ENCODE measurements around the gene CTSH. TPM values are rescaled to one million over a fixed set of nuclear protein-coding genes. Genes with fewer than 3 reads are reported as not detected.

Gene CTSH
- total RNA-seq, 2 experiments from 2014 or later: 11.1 to 11.4 TPM

DNA sequence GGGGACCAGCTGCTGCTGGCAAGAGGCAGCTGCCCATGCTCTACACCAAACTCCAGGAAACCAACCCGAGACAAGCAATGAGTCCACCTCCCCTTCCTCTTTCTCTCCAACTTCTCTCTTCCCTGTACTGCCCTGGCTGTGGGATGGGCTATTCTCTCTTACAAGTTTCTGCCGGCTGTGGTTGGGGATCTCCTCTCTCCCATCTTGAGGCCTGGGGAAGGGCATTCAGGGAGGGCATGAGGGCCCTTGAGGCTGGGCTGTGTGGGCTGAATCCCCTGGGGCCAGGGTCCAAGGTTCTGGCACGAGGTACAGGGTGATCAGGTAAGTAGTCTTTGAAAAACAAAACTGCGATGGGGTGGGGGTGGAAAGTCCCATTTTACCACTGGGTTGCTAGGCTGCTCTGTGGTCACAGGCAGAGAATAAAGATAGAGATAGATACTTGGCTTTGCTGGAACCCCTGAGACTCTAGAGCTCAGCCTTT, 32.3 kb upstream of the CTSH start:
- Histone ChIP-seq H3K27ac (ENCODE audit: low read depth in 1 of 2, low read length in 2 of 2) (no peak overlapping the region), H3K9me3 (ENCODE audit: control insufficient read depth in 1 of 2, insufficient read depth in 1 of 2, low read length in 2 of 2) (no peaks in the 10 kb centered on the region), H3K4me1 (ENCODE audit: insufficient read depth, low read length) (peaks cover 13% of the 10 kb centered on the region), H3K36me3 (ENCODE audit: insufficient read depth, low read length) (no peaks in the 10 kb centered on the region), H3K27me3 (ENCODE audit: control insufficient read depth in 1 of 2, insufficient read depth in 2 of 2, low read length in 2 of 2) (no peaks in the 10 kb centered on the region), H3K4me3 (ENCODE audit: low read length) (no peak overlapping the region)
- TF ChIP-seq, protein P1, sequence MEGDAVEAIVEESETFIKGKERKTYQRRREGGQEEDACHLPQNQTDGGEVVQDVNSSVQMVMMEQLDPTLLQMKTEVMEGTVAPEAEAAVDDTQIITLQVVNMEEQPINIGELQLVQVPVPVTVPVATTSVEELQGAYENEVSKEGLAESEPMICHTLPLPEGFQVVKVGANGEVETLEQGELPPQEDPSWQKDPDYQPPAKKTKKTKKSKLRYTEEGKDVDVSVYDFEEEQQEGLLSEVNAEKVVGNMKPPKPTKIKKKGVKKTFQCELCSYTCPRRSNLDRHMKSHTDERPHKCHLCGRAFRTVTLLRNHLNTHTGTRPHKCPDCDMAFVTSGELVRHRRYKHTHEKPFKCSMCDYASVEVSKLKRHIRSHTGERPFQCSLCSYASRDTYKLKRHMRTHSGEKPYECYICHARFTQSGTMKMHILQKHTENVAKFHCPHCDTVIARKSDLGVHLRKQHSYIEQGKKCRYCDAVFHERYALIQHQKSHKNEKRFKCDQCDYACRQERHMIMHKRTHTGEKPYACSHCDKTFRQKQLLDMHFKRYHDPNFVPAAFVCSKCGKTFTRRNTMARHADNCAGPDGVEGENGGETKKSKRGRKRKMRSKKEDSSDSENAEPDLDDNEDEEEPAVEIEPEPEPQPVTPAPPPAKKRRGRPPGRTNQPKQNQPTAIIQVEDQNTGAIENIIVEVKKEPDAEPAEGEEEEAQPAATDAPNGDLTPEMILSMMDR (IDR thresholded peaks at IDR 0.05): no peak
- CTCF ChIA-PET: no interaction called here
- no peaks in the 10 kb centered on the region for H3K4me1 Mint-ChIP-seq (ENCODE audit: low read depth)
- H3K4me3 Mint-ChIP-seq: no peak overlapping the region
- no peak overlapping the region for H3K27ac Mint-ChIP-seq
- no peaks in the 10 kb centered on the region for H3K9me3 Mint-ChIP-seq
- no peaks in the 10 kb centered on the region for H3K36me3 Mint-ChIP-seq (ENCODE audit: low read depth)
- POLR2A ChIA-PET: no interaction called here
- intact Hi-C loops (cut with DNase I, micrococcal nuclease): no loop called here
- no peak for ATAC-seq (ENCODE audit: poor library complexity)
- peak in 2 of 14 experiments; percentile 38 to 41 for DNase-seq
- no peaks in the 10 kb centered on the region for H3K27me3 Mint-ChIP-seq

GRCh38 chr15:78976691-78977090, 31.8 kb upstream of the CTSH start:
- TF ChIP-seq, protein P1 (IDR thresholded peaks at IDR 0.05): no peak
- Mint-ChIP-seq H3K27me3 (no peaks in the 10 kb centered on the region), H3K36me3 (ENCODE audit: low read depth) (no peaks in the 10 kb centered on the region), H3K4me3 (no peak overlapping the region), H3K9me3 (no peaks in the 10 kb centered on the region), H3K27ac (no peak overlapping the region), H3K4me1 (ENCODE audit: low read depth) (no peaks in the 10 kb centered on the region)
- ChIA-PET POLR2A (no interaction called here), CTCF (no interaction called here)
- no peak for DNase-seq
- Histone ChIP-seq H3K4me1 (ENCODE audit: insufficient read depth, low read length) (peaks cover 13% of the 10 kb centered on the region), H3K36me3 (ENCODE audit: insufficient read depth, low read length) (no peaks in the 10 kb centered on the region), H3K27me3 (ENCODE audit: control insufficient read depth in 1 of 2, insufficient read depth in 2 of 2, low read length in 2 of 2) (no peaks in the 10 kb centered on the region), H3K9me3 (ENCODE audit: control insufficient read depth in 1 of 2, insufficient read depth in 1 of 2, low read length in 2 of 2) (no peaks in the 10 kb centered on the region), H3K27ac (ENCODE audit: low read depth in 1 of 2, low read length in 2 of 2) (no peak overlapping the region), H3K4me3 (ENCODE audit: low read length) (no peak overlapping the region)
- no peak for ATAC-seq (ENCODE audit: poor library complexity)
- intact Hi-C loops (cut with DNase I, micrococcal nuclease): no loop called here

- Histone ChIP-seq H3K27ac (ENCODE audit: low read depth in 1 of 2, low read length in 2 of 2) (no peak overlapping the region), H3K27me3 (ENCODE audit: control insufficient read depth in 1 of 2, insufficient read depth in 2 of 2, low read length in 2 of 2) (no peaks in the 10 kb centered on the region), H3K4me1 (ENCODE audit: insufficient read depth, low read length) (peaks cover 9% of the 10 kb centered on the region), H3K9me3 (ENCODE audit: control insufficient read depth in 1 of 2, insufficient read depth in 1 of 2, low read length in 2 of 2) (no peaks in the 10 kb centered on the region), H3K4me3 (ENCODE audit: low read length) (no peak overlapping the region), H3K36me3 (ENCODE audit: insufficient read depth, low read length) (no peaks in the 10 kb centered on the region)
- ChIA-PET CTCF (no interaction called here), POLR2A (no interaction called here)
- Mint-ChIP-seq H3K27me3 (no peaks in the 10 kb centered on the region), H3K4me1 (ENCODE audit: low read depth) (no peaks in the 10 kb centered on the region), H3K27ac (no peak overlapping the region), H3K4me3 (no peak overlapping the region), H3K9me3 (no peaks in the 10 kb centered on the region), H3K36me3 (ENCODE audit: low read depth) (no peaks in the 10 kb centered on the region)
- intact Hi-C loops (cut with DNase I, micrococcal nuclease): no loop called here
- TF ChIP-seq, protein P1 (IDR thresholded peaks at IDR 0.05): no peak
- ATAC-seq (ENCODE audit: poor library complexity) (no peak), DNase-seq (no peak)
These were observed 29.5 kb upstream of the CTSH start for GRCh38 chr15:78974272-78974918.

All from CD4-positive, alpha-beta T cell (primary cell).